Limb (tissue), 2 donors: ENCODE results near the gene TMEM205.
"Not testable (repeated sequence)": the region's sequence is repeated elsewhere in the genome, so short reads cannot be mapped to it uniquely, and the experiment has no call there.

Source experiments
- DNase-seq, 2 donors: peaks; one replicate each; pipeline ENCODE4 v3.0.0-alpha.2; 2016; ENCODE audit errors: extremely low spot score in 2 of 2

Gene TMEM205

GRCh38 chr19:11346104-11346940 is at the start of gene TMEM205, which contains the start of gene CCDC159:
Gene TMEM205 (minus strand): TSS chr19:11346268. CDS start chr19:11345619, 649 bp downstream.
Gene CCDC159 (plus strand): TSS chr19:11346519. CDS start chr19:11346607, 88 bp downstream.
- peak; percentile 95 to 96 for DNase-seq

- DNase-seq = no peak
These were observed 45.0 kb upstream of the TMEM205 start for GRCh38 chr19:11390933-11391680.

- no peak for DNase-seq
These were observed 44.3 kb upstream of the TMEM205 start for GRCh38 chr19:11390359-11390758.

GRCh38 chr19:11387162-11388034 is 41.3 kb upstream of the TMEM205 start:
- DNase-seq = no peak

GRCh38 chr19:11384778-11385129 is 38.7 kb upstream of the TMEM205 start:
- DNase-seq = no peak

- DNase-seq = no peak
These were observed 37.6 kb upstream of the TMEM205 start for GRCh38 chr19:11383706-11384048.

- peak in 1 of 2 donors; percentile 53 for DNase-seq
These were observed 37.0 kb upstream of the TMEM205 start for GRCh38 chr19:11382898-11383705.

GRCh38 chr19:11380653-11381537 is 34.8 kb upstream of the TMEM205 start:
- DNase-seq = peak; percentile 96 to 97

GRCh38 chr19:11379857-11380350 is 33.8 kb upstream of the TMEM205 start:
- DNase-seq = no peak

- DNase-seq = not testable (repeated sequence)
These were observed 33.3 kb upstream of the TMEM205 start for GRCh38 chr19:11379269-11379845.

GRCh38 chr19:11378319-11379189 is 32.5 kb upstream of the TMEM205 start:
- DNase-seq = peak in 1 of 2 donors; percentile 56

- no peak for DNase-seq
These were observed 31.7 kb upstream of the TMEM205 start for GRCh38 chr19:11377756-11378155.

- no peak for DNase-seq
These were observed 31.2 kb upstream of the TMEM205 start for GRCh38 chr19:11377237-11377636.

GRCh38 chr19:11375143-11375948 is 29.3 kb upstream of the TMEM205 start:
- peak; percentile 9 to 53 for DNase-seq

GRCh38 chr19:11374433-11375142 is 28.5 kb upstream of the TMEM205 start, which contains the start of gene SWSAP1:
Gene SWSAP1 (plus strand): TSS chr19:11374666. CDS start chr19:11374681, 15 bp downstream.
- DNase-seq = peak; percentile 98 to 100

- no peak for DNase-seq
These were observed 27.9 kb upstream of the TMEM205 start for GRCh38 chr19:11373885-11374432.
